ENCODE data around the gene ZNF554. TPM values are rescaled to one million over a fixed set of nuclear protein-coding genes. Genes with fewer than 3 reads are reported as not detected.

Gene ZNF554
- total RNA-seq, 1 donor from 2014 or later = 8.6 TPM

GRCh38 chr19:2782329-2782935 lies 37.2 kb upstream of the ZNF554 start:
- Mint-ChIP-seq H3K9me3 (peaks cover 4% of the 10 kb centered on the region), H3K4me1 (peaks cover 52% of the 10 kb centered on the region), H3K27me3 (ENCODE audit: low read depth) (peaks cover 4% of the 10 kb centered on the region), H3K27ac (ENCODE audit: unreplicated experiment) (peak overlapping the region; percentile 89), H3K36me3 (ENCODE audit: low read depth) (peaks cover 4% of the 10 kb centered on the region), H3K4me3 (peak overlapping the region; percentile 93)
- no peak for DNase-seq (ENCODE audit: low read depth, low spot score)
- TF ChIP-seq CTCF (conservative IDR thresholded peaks at IDR 0.05) = no peak

- Mint-ChIP-seq H3K27ac (ENCODE audit: unreplicated experiment) (peak within 1 kb of the TSS; percentile 93), H3K27me3 (ENCODE audit: low read depth) (peaks cover 4% of the 10 kb centered on the region), H3K36me3 (ENCODE audit: low read depth) (peaks cover 4% of the 10 kb centered on the region), H3K4me3 (peak within 1 kb of the TSS; percentile 93), H3K4me1 (peaks cover 58% of the 10 kb centered on the region), H3K9me3 (peaks cover 4% of the 10 kb centered on the region)
- TF ChIP-seq CTCF (conservative IDR thresholded peaks at IDR 0.05) = peak; percentile 54
- DNase-seq (ENCODE audit: low read depth, low spot score) = peak; percentile 94
Observed at GRCh38 chr19:2782936-2783780, 36.5 kb upstream of the ZNF554 start, which contains the start of gene SGTA. Gene SGTA, minus strand, starts transcription at chr19:2783273. Its CDS starts 14,205 bp downstream, at chr19:2769068.

- peak overlapping the region; percentile 93 for H3K4me3 Mint-ChIP-seq
- peaks cover 4% of the 10 kb centered on the region for H3K36me3 Mint-ChIP-seq (ENCODE audit: low read depth)
- peaks cover 4% of the 10 kb centered on the region for H3K27me3 Mint-ChIP-seq (ENCODE audit: low read depth)
- H3K4me1 Mint-ChIP-seq = peaks cover 61% of the 10 kb centered on the region
- H3K27ac Mint-ChIP-seq (ENCODE audit: unreplicated experiment) = peak overlapping the region; percentile 93
- no peak for DNase-seq (ENCODE audit: low read depth, low spot score)
- H3K9me3 Mint-ChIP-seq = peaks cover 4% of the 10 kb centered on the region
- no peak for TF ChIP-seq CTCF (conservative IDR thresholded peaks at IDR 0.05)
Observed at GRCh38 chr19:2783781-2784145, 35.9 kb upstream of the ZNF554 start.

GRCh38 chr19:2785244-2785997 lies 34.2 kb upstream of the ZNF554 start, which contains the start of gene THOP1:
Gene THOP1, plus strand, starts transcription at chr19:2785503. Its CDS starts 160 bp downstream, at chr19:2785663.
- peak; percentile 96 for DNase-seq (ENCODE audit: low read depth, low spot score)
- peak within 1 kb of the TSS; percentile 93 for H3K4me3 Mint-ChIP-seq
- H3K4me1 Mint-ChIP-seq = peaks cover 56% of the 10 kb centered on the region
- peak within 1 kb of the TSS; percentile 96 for H3K27ac Mint-ChIP-seq (ENCODE audit: unreplicated experiment)
- peaks cover 4% of the 10 kb centered on the region for H3K9me3 Mint-ChIP-seq
- peaks cover 4% of the 10 kb centered on the region for H3K27me3 Mint-ChIP-seq (ENCODE audit: low read depth)
- H3K36me3 Mint-ChIP-seq (ENCODE audit: low read depth) = peaks cover 6% of the 10 kb centered on the region
- TF ChIP-seq CTCF (conservative IDR thresholded peaks at IDR 0.05) = no peak

- Mint-ChIP-seq H3K4me3 (peak overlapping the region; percentile 81), H3K4me1 (peaks cover 43% of the 10 kb centered on the region), H3K27me3 (ENCODE audit: low read depth) (peaks cover 4% of the 10 kb centered on the region), H3K9me3 (peaks cover 4% of the 10 kb centered on the region), H3K27ac (ENCODE audit: unreplicated experiment) (peak overlapping the region; percentile 57), H3K36me3 (ENCODE audit: low read depth) (peaks cover 6% of the 10 kb centered on the region)
- no peak for TF ChIP-seq CTCF (conservative IDR thresholded peaks at IDR 0.05)
- DNase-seq (ENCODE audit: low read depth, low spot score) = no peak
Observed at GRCh38 chr19:2787115-2787514, 32.6 kb upstream of the ZNF554 start.
